Stimulated activated CD4-positive, alpha-beta T cell treated with anti-CD3 and anti-CD28 coated beads, Interleukin-4, amount 100 ng/mL, for 1 hour (primary cell): ENCODE measurements around the gene SLC35E1.

ENCODE experiments used
- DNase-seq: peaks from one replicate; pipeline ENCODE4 v3.0.0-alpha.2; 2020

The SLC35E1 gene

DNA sequence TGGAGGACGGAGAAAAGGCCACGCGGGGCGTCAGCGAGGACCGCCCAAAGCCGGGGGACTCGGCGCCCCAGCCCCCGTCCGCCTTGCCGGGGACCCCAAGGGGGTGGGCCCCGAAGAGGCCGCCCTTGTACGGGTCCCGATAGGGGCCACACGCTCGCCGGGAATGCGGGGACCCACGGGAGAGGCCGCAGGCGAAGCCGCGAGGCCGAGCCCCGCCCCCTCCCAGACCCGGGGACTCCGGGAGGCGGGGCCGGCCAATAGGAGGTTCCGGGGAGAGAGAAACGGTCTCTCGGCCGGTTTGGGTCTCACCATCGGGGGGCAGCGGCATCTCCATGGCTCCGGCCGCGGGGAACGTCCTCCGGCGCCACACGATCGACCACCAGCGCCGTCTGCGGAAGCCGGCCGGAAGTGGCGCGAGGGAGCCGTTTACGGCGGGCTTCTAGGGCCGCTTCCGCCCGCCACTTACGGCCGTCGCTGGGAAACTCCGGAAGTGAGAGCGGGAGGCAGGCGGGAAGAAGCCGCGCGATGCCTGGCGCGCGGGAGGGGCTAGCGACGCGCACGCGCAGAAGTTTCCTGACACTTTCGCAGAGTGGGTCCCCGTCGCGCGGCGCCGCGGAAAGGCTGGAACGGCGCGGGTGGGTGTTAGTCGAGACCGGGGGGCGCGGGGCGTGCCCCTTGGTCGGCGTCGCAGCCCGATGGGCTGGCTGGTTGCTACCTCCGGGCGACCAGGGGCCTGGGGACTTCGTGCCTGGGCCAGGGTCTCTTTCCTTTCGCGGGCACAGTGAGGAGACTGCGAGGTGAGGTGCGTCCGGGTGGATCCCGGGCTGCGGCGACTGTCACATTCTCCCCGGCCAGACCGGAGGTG, 29.9 kb downstream of the SLC35E1 start, which contains the start of gene CHERP:
Gene CHERP, minus strand, starts transcription at position 393 of the 865 bp plus-strand sequence. Its CDS starts 59 bp downstream, at position 334.
- peak; percentile 95 for DNase-seq

DNA sequence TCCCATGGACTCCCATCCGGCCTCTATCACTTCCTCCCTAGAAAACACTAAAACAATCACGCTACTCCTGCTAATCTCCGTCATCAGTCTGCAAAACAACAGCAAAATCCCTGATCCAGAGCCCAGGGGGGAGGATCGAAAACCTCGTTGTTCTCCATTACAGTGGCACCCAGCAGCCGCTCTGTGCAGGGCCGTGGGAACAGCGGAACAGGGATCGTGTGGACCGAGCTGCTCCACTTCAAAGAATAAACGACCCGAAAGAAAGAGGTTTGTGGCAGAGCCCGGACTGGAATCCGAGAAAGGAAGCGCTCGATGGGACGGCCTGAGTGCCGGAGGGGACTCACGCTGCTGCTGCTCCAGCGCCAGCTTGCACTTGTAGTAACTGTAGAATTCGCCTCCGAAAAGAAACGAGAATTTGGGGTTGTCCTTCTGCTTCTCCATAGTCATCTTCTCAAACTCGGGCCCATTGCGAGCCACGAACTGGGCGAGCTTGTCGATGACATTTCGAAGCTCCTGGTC, 30.6 kb downstream of the SLC35E1 start:
- no peak for DNase-seq

DNA sequence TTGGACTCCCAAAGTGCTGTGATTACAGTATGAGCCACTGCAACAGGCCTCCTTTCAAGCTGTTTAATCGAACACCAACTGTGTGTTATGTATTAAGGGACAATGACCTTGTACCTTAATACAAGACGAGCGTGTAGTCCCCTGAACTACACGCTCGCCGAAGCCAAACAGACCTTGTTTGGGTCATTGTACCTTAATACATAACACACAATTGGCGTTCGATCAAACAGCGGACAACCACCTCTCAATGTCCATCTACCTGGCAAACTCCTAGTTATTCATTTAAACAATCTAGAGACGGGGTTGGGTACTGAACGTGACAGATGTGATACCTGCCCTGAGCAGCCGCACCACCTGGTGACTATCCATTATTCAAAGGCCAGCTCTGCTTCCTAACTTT, 31.3 kb downstream of the SLC35E1 start:
- no peak for DNase-seq

DNA sequence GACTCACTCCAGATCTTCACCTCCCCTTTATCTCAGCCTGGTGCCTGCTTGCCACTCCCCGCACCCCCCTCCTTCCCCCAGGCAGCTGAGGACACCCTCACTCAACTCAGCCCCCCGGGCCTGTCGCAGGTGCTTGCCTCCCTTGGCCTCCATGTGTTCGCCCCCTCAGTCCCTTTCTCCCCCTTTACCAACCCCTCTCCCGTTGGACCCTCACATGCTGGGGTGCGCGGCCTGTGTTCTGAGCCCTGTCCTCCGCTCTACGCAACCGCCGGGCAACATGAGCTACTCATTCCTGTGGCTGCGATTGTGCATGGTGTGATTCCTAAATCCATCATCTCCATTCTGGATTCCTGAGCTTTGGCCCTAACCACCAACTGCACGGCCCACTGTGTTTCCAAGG, 35.1 kb downstream of the SLC35E1 start:
- no peak for DNase-seq

DNA sequence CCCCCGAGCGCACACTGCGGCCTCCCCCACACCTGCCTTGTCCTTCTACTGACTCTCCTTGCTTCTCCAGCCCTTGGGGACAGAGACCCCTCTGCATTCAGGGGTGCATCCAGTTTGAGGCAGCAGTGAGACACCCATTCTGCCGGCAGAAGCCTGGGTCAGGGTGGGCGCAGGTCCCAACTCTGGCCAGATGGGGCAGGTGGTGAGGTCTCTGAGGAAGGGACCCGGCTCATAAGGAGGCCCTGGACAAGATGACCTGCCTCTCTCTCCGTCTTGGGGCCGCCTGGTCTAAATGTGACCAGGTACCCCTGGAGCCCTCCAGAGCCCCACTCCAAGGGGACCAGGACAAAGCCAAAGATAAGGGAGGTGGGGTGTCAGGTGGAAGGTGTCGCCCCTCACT, 36.1 kb downstream of the SLC35E1 start:
- no peak for DNase-seq

DNA sequence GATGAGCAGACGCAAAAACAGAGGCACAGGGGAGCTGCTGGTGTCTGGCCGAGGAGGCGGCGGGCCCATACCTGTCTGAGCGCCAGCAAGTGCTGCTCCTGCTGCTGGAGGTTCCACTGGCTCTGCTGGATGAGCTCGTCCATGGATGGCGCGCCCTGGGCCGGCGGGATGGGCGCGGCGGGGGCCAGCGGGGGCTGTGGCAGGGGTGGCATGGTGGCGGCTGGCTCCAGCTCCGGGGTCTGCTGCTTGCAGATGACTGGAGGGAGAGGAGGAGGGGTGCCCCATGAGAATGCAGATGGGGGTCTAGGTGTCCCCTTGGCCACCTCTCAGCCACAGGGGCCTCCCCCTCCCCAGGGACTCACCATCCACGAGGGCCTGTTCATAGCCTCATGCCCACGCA, 36.8 kb downstream of the SLC35E1 start:
- no peak for DNase-seq

DNA sequence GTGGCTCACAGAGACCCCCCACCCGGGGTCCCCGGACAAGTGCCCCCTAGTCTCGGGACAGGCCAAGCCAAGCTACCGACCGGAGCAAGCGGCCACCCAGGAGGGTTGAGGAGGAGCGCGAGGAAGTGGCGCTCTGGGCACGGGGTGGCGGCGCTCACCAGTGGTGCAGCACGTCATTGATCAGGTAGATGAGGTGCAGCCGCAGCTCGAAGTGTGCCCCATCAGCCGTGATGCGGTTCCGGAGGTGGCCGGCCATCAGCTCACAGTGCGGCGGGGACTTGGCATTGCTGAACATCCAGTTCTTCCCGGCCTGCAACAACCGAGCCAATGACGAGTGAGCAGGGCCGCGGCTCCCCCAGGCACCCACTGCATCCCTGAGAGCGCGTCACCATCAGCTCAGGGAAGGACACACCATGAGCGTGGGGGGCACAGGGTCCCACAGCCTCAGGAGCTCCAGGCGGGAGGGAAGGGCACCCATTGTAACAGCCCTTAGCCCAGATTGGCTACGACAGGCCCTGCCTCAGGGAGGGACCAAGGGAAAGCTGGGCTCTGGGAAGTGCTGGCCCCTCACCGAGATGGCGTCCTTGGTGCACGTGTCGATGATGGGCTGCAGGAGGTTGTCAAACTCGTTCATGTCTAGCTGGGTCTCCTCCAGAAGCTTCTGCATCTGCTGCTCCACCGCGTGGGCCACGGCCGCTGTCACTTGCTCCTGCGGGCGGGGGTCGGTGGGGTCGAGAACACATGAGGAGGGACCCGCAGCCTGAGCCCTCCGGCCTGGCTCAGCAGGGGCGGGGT, 39.6 kb downstream of the SLC35E1 start:
- DNase-seq: no peak

DNA sequence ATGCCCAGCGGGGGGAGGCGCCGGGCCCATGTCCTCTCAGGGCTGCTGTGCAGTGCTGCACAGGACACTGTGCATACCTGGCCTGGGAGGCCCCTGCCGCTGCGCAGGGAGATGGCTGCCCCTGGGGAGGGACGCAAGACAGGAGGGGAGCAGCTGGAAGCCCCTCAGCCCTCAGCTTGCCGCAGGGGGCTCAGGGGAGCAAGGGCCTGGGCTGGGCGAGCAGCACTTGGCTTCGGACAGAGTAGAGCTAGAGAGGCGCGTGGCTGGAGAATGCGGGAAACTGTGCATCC, 40.9 kb downstream of the SLC35E1 start:
- no peak for DNase-seq

DNA sequence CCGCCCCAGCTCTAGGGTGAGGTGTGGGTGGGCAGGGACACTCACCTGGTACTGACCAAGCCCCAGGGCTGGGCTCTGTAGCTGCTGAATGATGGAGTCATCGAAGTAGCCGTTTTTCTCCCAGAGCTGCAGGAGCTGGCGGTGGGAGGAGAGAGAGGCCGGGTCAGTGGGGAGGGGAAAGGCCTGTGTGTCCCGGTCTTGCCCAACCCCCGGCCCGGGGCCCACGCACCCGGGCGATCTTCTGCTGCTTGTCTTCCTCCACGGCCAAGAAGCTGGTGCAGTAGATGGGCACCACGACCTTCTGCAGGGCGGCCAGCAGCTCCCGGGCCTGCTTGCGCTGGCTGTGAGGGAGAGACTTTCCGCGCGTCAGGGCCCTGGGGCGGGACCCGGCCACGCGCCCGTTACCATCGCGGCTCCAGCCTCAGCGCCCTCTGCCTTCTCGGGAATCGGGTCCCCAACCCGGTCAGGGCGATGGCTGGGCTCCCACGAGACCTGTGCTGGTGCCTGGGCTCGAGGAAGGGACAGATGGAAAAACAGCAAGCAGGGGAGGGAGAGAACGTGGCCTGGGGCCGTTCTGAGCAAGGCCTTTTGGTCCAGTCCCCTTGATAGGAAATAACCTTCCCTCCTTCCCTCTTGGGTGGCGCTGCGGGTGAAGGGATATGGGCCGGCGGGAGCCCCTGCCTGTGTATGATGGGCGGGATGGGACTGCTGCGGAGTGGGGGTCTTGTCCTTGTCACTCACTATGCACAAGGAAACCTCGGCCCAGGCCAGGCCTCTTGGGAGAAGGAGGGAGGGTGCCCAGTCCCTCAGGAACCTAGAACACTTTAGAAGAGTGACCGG, 41.5 kb downstream of the SLC35E1 start:
- no peak for DNase-seq

DNA sequence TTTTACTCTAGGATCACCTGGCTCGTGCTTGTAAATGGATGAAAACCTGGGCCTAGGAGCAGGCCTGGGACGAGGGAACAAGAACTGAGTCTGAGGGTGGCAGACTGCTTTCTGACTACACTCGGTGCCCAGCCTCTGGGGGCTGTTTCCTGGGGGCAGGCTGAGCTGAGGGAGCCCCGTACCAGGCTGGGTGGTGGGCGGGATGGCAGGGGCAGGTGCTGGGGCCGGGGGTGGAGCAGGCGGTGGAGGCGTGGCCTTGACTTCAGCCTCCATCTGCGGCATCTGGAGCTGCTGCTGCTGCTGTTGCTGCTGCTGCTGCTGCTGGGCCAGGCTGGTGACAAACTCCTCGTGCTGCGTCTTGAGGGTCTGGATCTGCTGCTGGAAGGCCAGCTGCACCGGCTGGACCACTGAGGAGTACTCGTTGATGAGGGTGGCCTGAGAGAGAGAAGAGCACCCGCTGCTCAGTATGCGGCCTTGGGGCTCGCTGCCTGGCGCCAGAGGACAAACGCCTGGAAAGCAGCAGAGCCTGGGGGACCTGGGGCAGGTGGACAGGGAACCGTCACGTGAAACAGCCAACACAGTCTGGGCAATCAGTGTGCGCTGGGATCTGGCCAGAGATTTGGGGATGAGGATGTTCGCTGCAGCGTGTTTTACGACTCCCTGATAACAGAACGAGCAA, 42.6 kb downstream of the SLC35E1 start:
- DNase-seq: no peak

DNA sequence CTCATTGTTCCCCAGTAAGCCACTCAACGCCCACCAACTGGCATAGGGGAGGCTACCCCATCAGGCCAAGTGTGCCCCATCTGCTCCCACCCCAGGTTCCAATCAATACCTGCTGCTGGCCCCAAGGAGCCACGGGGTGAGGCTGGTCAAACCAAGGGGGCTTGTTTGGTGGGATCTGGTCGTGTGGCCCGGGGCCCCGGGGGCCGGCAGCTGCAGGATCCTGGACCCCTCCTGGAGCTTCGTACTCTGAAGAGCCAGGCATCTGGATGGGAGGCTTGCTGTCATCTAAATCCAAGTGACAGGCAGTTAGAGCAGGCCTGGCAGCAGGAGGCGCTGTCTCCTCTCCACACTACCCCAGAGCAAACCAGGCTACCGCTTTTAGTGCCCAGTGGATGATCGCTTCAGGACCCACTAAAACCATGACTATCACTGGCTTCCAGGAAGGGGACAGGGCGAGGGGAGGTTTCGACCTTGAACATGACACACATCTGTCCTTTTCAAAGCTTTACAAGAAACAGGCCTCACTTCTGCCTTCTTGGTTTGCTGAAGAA, 44.2 kb downstream of the SLC35E1 start:
- DNase-seq: peak; percentile 46

DNA sequence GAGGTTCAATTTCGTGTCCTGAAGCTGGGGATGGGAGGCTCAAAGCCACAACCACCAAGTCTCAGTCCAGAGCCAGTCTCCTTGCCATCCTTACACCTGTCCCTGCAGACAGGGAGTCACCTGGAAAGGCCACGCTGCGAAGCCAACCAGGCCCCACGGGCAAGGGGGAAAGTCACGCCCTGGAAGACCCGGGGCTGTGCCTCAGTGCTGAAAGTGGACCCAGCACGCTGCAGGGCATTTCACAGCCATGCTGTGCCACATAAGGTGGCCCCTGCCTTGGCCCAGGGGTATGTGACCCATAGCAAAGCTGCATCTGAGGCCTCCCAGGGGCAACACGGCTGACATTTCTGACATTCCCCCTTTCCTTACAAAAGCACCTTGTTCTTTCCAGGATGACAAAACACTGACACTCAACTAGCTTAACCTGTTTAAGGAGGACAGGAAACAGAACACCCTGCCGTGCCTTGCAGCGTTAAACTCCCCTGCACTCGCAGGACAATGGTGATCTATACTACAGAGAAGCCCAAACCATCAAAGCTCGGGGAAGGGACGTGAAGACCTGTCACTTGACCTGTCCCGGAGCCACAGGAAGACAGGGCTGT, 44.8 kb downstream of the SLC35E1 start:
- no peak for DNase-seq

DNA sequence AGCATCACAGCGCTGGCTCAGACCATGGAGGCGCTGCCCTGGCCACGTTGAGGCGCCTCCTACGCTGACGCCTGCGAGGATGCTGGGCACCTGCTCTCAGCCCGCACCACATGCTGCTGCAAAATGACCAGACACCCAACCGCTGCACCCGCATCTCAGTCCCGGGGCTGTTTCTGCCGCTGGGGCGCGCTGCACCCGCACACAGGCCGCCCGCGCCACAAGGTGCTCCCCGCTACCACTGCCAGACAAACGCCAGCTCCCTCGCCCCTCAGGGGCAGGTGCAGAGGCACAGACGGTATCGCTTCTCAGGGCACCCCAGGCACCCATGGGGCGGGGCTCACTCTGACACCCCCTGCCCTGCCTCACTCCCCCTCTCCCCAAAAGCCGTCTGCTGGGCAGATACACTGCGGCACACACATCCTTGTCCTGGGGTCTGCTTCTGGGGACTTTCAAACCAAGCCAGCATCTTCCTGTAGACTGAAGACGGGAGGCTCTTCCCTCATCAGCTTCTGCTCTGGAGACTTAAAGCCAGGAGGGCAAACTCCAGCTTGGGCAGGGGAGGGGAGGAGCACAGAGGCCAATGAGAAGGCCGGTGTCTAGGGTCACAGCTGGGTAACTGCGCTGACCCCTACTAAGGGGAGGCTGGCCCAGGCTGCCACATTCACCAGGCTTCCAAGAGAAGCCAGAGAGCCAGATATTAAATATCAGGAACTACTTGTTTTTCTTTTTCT, 46.3 kb downstream of the SLC35E1 start:
- no peak for DNase-seq

DNA sequence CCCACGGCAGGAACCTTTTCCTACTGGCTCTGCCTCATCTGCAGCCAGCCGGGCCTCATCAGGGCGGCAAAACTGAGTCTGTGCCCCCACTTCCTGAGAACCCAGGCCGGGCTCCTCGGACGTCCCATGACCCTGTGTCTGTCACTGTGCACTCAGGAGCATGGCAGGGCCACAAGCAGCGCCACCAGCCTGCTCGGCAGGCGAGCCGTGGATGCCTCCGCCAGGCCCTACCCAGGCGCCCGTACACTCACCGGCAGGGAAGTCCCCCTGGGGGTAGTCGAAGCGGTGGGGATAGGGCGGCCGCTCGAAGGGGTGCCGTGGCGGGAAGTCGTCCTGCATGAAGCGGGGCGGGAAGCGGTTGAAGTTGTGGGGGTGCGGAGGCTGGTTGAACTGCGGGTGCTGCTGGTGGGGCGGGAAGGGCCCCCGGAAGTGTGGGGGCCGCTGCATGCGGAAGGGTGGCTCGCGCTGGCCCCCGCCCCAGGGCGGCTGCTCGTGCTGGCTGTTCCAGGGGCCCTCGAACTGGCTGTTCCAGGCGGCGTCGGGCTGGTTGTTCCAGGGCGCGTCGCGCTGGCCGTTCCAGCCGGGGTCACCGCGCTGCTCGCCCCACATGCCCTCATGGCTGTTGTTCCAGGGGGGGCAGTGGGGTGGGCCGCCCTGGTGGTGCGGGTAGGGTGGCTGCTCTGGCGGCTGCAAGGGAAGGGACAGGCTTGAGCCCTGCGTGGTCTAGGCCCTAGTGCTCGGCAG, 47.1 kb downstream of the SLC35E1 start:
- DNase-seq: no peak

DNA sequence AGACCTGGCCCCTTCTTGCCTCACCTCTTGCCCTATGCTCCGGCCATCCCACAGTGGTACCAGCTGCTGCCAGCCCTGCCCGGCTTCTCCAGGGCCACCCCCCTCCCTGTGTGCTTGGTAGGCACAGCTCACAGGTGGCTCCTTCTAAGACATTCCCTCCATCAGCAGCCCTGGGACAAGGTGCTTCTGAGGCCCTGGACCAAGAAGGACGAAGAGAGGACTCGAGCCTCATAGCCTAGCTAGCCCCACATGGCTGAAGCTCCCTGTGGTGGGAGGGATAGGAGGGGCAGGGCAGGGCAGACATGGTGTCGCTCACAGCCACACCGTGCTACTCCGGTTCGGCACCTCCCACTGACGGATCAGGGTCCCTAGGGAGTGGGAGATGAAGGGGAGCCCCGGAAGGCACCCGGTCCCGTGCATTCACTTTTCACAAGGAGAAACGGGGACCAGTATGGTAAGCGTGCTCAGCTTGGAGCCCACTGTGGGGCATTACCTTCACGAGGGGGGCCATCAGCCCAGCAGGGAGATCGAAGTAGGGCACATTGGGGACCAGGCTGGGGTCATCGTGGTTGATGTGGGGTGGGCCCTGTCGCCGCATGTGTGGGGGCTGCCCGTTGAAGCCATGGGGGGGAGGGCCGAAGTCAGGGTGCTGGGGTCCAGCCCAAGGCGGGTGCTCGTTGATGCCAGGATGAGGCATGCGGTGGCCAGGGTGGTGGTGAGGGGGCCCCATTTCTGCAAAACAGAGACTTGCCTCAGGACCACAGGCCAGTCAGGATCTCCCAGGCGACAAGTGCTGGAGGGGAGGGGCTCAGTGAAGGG, 49.4 kb downstream of the SLC35E1 start:
- no peak for DNase-seq

DNA sequence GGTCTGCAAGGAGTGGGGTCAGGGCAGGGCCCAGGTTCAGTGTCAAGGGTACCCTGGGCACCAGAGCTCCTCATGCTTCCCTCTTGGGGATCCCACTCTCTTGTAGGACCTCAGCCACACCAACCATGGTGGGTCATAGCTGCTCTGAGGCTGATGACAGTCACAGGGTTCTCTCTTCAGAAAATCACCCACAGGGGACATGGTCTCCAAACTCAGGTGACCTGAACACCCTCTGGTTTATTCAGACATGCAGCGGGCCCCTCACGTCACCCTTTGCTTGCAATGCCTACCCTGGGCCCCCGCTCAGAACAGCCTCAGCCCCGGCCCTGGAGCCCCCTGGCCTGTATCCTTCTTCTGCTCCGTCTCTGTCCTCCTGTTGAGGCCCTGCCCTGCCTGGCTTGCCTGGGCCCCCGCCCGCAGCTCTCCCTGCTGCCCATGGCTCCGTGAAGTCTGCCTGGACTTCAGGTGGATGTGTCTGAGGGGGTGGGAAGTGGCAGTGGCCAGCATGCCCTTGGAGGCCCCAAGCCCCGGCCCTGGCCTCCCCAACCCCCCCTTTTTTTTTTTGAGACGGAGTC, 50.4 kb downstream of the SLC35E1 start:
- DNase-seq: no peak

DNA sequence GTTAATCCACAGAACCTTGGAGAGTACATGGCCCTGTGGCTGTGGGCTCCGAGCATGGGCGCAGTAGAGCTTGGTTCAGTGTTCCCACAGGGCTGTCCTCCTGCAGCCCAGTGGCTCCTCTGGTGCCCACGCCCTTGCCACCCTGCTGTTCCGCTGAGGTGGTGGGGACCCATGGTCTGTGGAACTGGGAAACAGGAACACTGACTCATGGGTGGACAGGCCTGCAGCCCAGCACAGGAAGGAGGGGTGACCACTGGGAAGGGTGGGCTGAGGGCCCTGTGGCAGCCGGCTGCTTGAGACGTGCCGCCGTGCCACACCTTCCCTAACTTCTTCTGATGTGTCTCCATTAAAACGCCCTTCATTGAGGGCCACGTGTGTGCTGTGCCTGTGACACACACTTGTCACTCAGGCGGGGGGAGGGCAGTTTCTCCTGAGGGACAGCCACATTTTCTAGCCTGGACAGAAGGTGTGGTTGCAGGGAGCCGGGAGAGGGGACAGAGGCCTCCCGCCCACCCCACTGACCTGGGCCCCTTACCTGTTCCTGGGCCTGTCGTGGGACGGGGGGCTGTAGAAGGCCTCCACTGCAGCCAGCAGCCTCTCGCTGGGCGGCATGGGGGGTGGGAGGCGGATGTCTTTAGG, 51.1 kb downstream of the SLC35E1 start:
- DNase-seq: no peak
